ENCODE data around the gene CNOT9.

CNOT9 gene

GRCh38 chr2:218631837-218632236, 63.2 kb downstream of the CNOT9 start:
- Histone ChIP-seq H4K20me1 (ENCODE audit: insufficient read depth, low read length, poor library complexity, severe bottlenecking) (no peaks in the 10 kb centered on the region), H3K4me3 (ENCODE audit: low read length, poor library complexity, severe bottlenecking) (no peak overlapping the region), H3K9ac (ENCODE audit: low read depth, low read length, poor library complexity, severe bottlenecking) (no peak overlapping the region), H3K27me3 (ENCODE audit: insufficient read depth, low read length, poor library complexity, severe bottlenecking) (no peaks in the 10 kb centered on the region), H2AFZ (ENCODE audit: low read length) (no peak overlapping the region), H3K4me1 (ENCODE audit: insufficient read depth, low read length, poor library complexity, severe bottlenecking) (no peaks in the 10 kb centered on the region), H3F3A (ENCODE audit: low read depth) (no peaks in the 10 kb centered on the region), H3K79me2 (ENCODE audit: insufficient read depth, low read length) (no peaks in the 10 kb centered on the region), H3K4me2 (ENCODE audit: low read depth, low read length, poor library complexity, severe bottlenecking) (no peak overlapping the region), H3K9me2 (replicated peaks; ENCODE audit: low read depth, low read length) (no peaks in the 10 kb centered on the region), H3K36me3 (ENCODE audit: insufficient read depth, low read length) (peaks cover 8% of the 10 kb centered on the region; the same call in 1 of the 2 replicates), H3K9me3 (ENCODE audit: insufficient read depth, low read depth, low read length) (no peaks in the 10 kb centered on the region)
- no peak for TF ChIP-seq CTCF (conservative IDR thresholded peaks at IDR 0.05; ENCODE audit: low read length)
- TF ChIP-seq EZH2phosphoT487 (IDR thresholded peaks at IDR 0.05; ENCODE audit: borderline replicate concordance): no peak

DNA sequence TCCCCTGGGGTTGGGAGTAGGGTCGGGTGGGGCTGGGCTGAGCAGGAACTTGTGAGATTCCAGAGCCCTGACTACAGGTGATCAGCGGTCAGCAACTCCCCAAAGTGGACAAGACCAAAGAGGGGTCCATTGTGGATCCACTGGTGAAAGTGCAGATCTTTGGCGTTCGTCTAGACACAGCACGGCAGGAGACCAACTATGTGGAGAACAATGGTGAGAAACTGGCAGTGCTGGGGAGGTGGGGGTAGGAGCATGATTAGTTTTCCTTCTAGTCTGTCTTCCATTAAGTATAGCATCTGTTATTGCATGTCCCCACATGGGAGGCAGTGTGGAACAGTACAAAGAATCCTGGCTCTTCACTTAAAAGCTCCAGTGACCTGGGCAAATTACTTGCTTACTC, 67.1 kb downstream of the CNOT9 start:
- no peak for TF ChIP-seq CTCF (conservative IDR thresholded peaks at IDR 0.05; ENCODE audit: low read length)
- TF ChIP-seq EZH2phosphoT487 (IDR thresholded peaks at IDR 0.05; ENCODE audit: borderline replicate concordance): no peak
- Histone ChIP-seq H2AFZ (ENCODE audit: low read length) (no peak overlapping the region), H3K79me2 (ENCODE audit: insufficient read depth, low read length) (no peaks in the 10 kb centered on the region), H3K27me3 (ENCODE audit: insufficient read depth, low read length, poor library complexity, severe bottlenecking) (no peaks in the 10 kb centered on the region), H3K9me3 (ENCODE audit: insufficient read depth, low read depth, low read length) (no peaks in the 10 kb centered on the region), H3K36me3 (ENCODE audit: insufficient read depth, low read length) (peaks cover 37% of the 10 kb centered on the region; the same call in 1 of the 2 replicates), H3K4me3 (ENCODE audit: low read length, poor library complexity, severe bottlenecking) (no peak overlapping the region), H3K4me1 (ENCODE audit: insufficient read depth, low read length, poor library complexity, severe bottlenecking) (no peaks in the 10 kb centered on the region), H4K20me1 (ENCODE audit: insufficient read depth, low read length, poor library complexity, severe bottlenecking) (no peaks in the 10 kb centered on the region), H3K4me2 (ENCODE audit: low read depth, low read length, poor library complexity, severe bottlenecking) (no peak overlapping the region), H3F3A (ENCODE audit: low read depth) (no peaks in the 10 kb centered on the region), H3K9ac (ENCODE audit: low read depth, low read length, poor library complexity, severe bottlenecking) (no peak overlapping the region), H3K9me2 (replicated peaks; ENCODE audit: low read depth, low read length) (no peaks in the 10 kb centered on the region)

DNA sequence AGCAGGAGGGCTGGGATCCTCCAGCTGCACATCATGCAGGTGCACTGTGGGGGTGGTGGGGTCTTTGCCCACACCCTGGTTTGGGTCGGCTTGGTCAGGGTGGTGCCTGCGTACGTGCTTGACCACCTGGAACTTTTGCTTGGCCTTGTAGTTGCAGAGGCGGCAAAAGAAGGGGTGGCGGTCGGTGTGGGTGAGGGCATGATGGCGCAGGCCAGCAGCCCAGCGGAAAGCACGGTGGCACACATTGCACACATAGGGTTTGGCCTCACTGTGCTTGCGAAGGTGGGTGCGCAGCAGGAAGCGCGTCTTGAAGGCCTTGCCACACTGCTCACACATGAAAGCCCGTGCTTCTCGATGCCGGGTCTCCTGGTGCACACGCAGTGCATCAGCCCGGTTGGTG, 69.7 kb downstream of the CNOT9 start:
- Histone ChIP-seq H3K4me1 (ENCODE audit: insufficient read depth, low read length, poor library complexity, severe bottlenecking) (no peaks in the 10 kb centered on the region), H3K9ac (ENCODE audit: low read depth, low read length, poor library complexity, severe bottlenecking) (no peak overlapping the region), H3K9me3 (ENCODE audit: insufficient read depth, low read depth, low read length) (no peaks in the 10 kb centered on the region), H3K9me2 (replicated peaks; ENCODE audit: low read depth, low read length) (no peaks in the 10 kb centered on the region), H3K79me2 (ENCODE audit: insufficient read depth, low read length) (no peaks in the 10 kb centered on the region), H3K27me3 (ENCODE audit: insufficient read depth, low read length, poor library complexity, severe bottlenecking) (no peaks in the 10 kb centered on the region), H3F3A (ENCODE audit: low read depth) (no peaks in the 10 kb centered on the region), H3K4me3 (ENCODE audit: low read length, poor library complexity, severe bottlenecking) (no peak overlapping the region), H3K36me3 (ENCODE audit: insufficient read depth, low read length) (peaks cover 40% of the 10 kb centered on the region; the same call in 1 of the 2 replicates), H4K20me1 (ENCODE audit: insufficient read depth, low read length, poor library complexity, severe bottlenecking) (no peaks in the 10 kb centered on the region), H2AFZ (ENCODE audit: low read length) (no peak overlapping the region), H3K4me2 (ENCODE audit: low read depth, low read length, poor library complexity, severe bottlenecking) (no peak overlapping the region)
- TF ChIP-seq EZH2phosphoT487 (IDR thresholded peaks at IDR 0.05; ENCODE audit: borderline replicate concordance): no peak
- TF ChIP-seq CTCF (conservative IDR thresholded peaks at IDR 0.05; ENCODE audit: low read length): no peak

Data from Loucy (cell line).